Measurements from ENCODE around the gene ADAMTS17.

Gene ADAMTS17

DNA sequence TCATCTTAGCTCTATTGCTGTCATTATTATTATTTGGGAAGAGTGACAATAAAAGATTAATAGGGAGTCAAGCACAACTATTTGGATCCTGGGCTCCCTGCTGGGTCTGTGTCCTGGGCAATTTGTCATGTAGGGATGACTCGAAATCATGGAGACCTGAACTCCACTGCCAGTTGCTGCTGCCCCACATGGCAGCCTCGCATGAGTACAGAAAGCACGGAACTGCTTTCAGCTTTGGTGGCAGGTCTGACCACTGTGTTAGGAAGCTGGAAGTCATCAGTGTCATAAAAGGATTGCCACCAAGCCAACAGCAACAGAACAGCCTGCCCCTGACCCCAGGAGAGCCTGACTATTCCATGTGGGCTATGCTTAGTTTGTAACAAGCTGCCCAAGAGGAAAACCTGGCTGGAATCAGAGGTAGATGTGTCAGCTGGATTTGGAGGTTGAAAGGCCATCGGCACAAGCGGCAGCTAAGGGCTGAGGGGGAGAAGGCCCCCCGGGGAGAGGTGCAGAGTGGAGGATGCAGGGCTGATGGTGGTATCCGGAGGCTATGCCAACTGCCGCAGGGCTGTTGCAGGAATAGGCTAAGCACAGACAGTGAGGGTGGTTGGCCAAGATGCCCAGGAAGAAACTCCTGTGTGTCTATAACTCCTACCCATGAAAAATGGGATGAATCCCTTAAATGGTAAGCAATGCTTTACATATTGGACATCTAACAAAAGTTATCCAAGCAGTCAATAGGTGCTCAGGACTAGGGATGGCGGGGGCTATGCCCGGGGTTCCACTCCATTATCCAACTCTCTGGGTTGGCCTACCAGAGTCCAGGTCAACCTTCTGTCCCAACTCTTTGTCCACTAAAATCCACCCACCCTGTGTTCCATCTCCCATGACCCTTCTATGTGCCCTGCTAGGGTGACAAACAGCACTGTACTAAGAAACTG, 291.6 kb downstream of the ADAMTS17 start:
- no peaks in the 10 kb centered on the region for H3F3A ChIP-seq (ENCODE audit: control insufficient read depth, insufficient read depth)
- no peak overlapping the region for H3K4me3 ChIP-seq (ENCODE audit: low read length)
- H3K9me2 ChIP-seq (replicated peaks; ENCODE audit: control insufficient read depth, low read length), result no peaks in the 10 kb centered on the region
- TF ChIP-seq, protein P1, sequence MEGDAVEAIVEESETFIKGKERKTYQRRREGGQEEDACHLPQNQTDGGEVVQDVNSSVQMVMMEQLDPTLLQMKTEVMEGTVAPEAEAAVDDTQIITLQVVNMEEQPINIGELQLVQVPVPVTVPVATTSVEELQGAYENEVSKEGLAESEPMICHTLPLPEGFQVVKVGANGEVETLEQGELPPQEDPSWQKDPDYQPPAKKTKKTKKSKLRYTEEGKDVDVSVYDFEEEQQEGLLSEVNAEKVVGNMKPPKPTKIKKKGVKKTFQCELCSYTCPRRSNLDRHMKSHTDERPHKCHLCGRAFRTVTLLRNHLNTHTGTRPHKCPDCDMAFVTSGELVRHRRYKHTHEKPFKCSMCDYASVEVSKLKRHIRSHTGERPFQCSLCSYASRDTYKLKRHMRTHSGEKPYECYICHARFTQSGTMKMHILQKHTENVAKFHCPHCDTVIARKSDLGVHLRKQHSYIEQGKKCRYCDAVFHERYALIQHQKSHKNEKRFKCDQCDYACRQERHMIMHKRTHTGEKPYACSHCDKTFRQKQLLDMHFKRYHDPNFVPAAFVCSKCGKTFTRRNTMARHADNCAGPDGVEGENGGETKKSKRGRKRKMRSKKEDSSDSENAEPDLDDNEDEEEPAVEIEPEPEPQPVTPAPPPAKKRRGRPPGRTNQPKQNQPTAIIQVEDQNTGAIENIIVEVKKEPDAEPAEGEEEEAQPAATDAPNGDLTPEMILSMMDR (IDR thresholded peaks at IDR 0.05; ENCODE audit: low read depth, low read length, poor library complexity, severe bottlenecking), result no peak
- TF ChIP-seq EZH2phosphoT487 (IDR thresholded peaks at IDR 0.05; ENCODE audit: borderline replicate concordance, low read length), result no peak
- no peaks in the 10 kb centered on the region for H3K27me3 ChIP-seq (ENCODE audit: control insufficient read depth, low read length)
- H3K79me2 ChIP-seq (ENCODE audit: control insufficient read depth, low read length), result no peaks in the 10 kb centered on the region
- H3K4me1 ChIP-seq (ENCODE audit: control insufficient read depth, low read length), result no peaks in the 10 kb centered on the region
- H3K36me3 ChIP-seq (ENCODE audit: control insufficient read depth, low read length), result no peaks in the 10 kb centered on the region
- H3K9me3 ChIP-seq (ENCODE audit: control insufficient read depth, insufficient read depth, low read length), result no peaks in the 10 kb centered on the region
- H3K27ac ChIP-seq (ENCODE audit: low read depth, low read length), result no peak overlapping the region
- H3K4me2 ChIP-seq (ENCODE audit: low read length), result no peak overlapping the region
- H4K20me1 ChIP-seq (ENCODE audit: control insufficient read depth, insufficient read depth, low read depth, low read length), result no peaks in the 10 kb centered on the region

DNA sequence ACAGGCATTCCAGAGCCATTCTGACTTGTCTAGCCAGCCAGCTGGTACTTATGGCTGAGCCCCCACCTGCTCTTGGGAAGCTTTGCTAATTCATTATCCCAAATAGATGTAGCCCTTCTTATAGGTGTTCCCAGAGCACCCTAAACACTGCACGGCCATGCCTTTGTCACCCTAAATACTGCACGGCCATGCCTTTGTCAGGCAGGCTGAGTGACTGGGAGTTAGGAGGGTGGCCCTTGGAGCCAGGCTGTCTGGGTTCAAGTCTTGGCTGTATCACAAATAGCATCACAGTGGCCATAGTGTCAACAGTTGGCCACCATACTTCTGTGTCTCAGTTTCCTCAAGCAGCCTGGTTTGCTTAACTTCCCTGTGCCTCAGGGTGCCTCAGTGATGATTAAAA, 292.3 kb downstream of the ADAMTS17 start:
- H4K20me1 ChIP-seq (ENCODE audit: control insufficient read depth, insufficient read depth, low read depth, low read length), result no peaks in the 10 kb centered on the region
- H3K27ac ChIP-seq (ENCODE audit: low read depth, low read length), result no peak overlapping the region
- H3K4me1 ChIP-seq (ENCODE audit: control insufficient read depth, low read length), result no peaks in the 10 kb centered on the region
- no peaks in the 10 kb centered on the region for H3K9me3 ChIP-seq (ENCODE audit: control insufficient read depth, insufficient read depth, low read length)
- H3K4me3 ChIP-seq (ENCODE audit: low read length), result no peak overlapping the region
- no peaks in the 10 kb centered on the region for H3K27me3 ChIP-seq (ENCODE audit: control insufficient read depth, low read length)
- no peaks in the 10 kb centered on the region for H3K36me3 ChIP-seq (ENCODE audit: control insufficient read depth, low read length)
- no peaks in the 10 kb centered on the region for H3K9me2 ChIP-seq (replicated peaks; ENCODE audit: control insufficient read depth, low read length)
- H3K79me2 ChIP-seq (ENCODE audit: control insufficient read depth, low read length), result no peaks in the 10 kb centered on the region
- no peak overlapping the region for H3K4me2 ChIP-seq (ENCODE audit: low read length)
- TF ChIP-seq EZH2phosphoT487 (IDR thresholded peaks at IDR 0.05; ENCODE audit: borderline replicate concordance, low read length), result no peak
- TF ChIP-seq, protein P1 (IDR thresholded peaks at IDR 0.05; ENCODE audit: low read depth, low read length, poor library complexity, severe bottlenecking), result no peak
- H3F3A ChIP-seq (ENCODE audit: control insufficient read depth, insufficient read depth), result no peaks in the 10 kb centered on the region

GRCh38 chr15:100048736-100049135, 293.0 kb downstream of the ADAMTS17 start:
- no peak for TF ChIP-seq EZH2phosphoT487 (IDR thresholded peaks at IDR 0.05; ENCODE audit: borderline replicate concordance, low read length)
- TF ChIP-seq, protein P1 (IDR thresholded peaks at IDR 0.05; ENCODE audit: low read depth, low read length, poor library complexity, severe bottlenecking), result no peak
- no peak overlapping the region for H3K4me3 ChIP-seq (ENCODE audit: low read length)
- no peaks in the 10 kb centered on the region for H3K9me2 ChIP-seq (replicated peaks; ENCODE audit: control insufficient read depth, low read length)
- H3K4me2 ChIP-seq (ENCODE audit: low read length), result no peak overlapping the region
- no peaks in the 10 kb centered on the region for H3K36me3 ChIP-seq (ENCODE audit: control insufficient read depth, low read length)
- H3F3A ChIP-seq (ENCODE audit: control insufficient read depth, insufficient read depth), result no peaks in the 10 kb centered on the region
- H4K20me1 ChIP-seq (ENCODE audit: control insufficient read depth, insufficient read depth, low read depth, low read length), result no peaks in the 10 kb centered on the region
- no peaks in the 10 kb centered on the region for H3K4me1 ChIP-seq (ENCODE audit: control insufficient read depth, low read length)
- no peaks in the 10 kb centered on the region for H3K9me3 ChIP-seq (ENCODE audit: control insufficient read depth, insufficient read depth, low read length)
- H3K27me3 ChIP-seq (ENCODE audit: control insufficient read depth, low read length), result no peaks in the 10 kb centered on the region
- no peak overlapping the region for H3K27ac ChIP-seq (ENCODE audit: low read depth, low read length)
- H3K79me2 ChIP-seq (ENCODE audit: control insufficient read depth, low read length), result no peaks in the 10 kb centered on the region

Measured in DOHH2 (cell line).